CD14-positive monocyte (primary cell): ENCODE measurements around the gene TMCC1. TPM values are rescaled to one million over a fixed set of nuclear protein-coding genes. Genes with fewer than 3 reads are reported as not detected.
A peak's percentile ranks its signal among the peaks of the same experiment; 100 is the strongest.

ENCODE experiments used
- DNase-seq, 3 donors: peaks; one replicate each; pipeline ENCODE4 v3.0.0-alpha.2; 2011 to 2022
- H2AFZ ChIP-seq: 2 replicates; pipeline ENCODE4 v1.6.0; 2012; ENCODE audit warnings: mild to moderate bottlenecking, low read depth, low read length, inconsistent platforms; ENCODE audit not compliant: insufficient read depth, poor library complexity, severe bottlenecking
- H3K27ac ChIP-seq, 2 donors: 1 replicate in 1 of 2; 2 replicates in 1 of 2; pipeline ENCODE4 v1.5.1; 2012 to 2013; ENCODE audit warnings: low read length in 2 of 2, control low read depth in 1 of 2, inconsistent platforms in 1 of 2, low read depth in 1 of 2, mild to moderate bottlenecking in 1 of 2
- H3K27me3 ChIP-seq, 2 donors: one replicate each; pipeline versions ENCODE4 v1.6.0 to v1.6.1; 2011 to 2013; ENCODE audit warnings: low read length in 2 of 2; ENCODE audit not compliant: control insufficient read depth in 2 of 2, insufficient read depth in 2 of 2
- H3K36me3 ChIP-seq, 2 donors: replicated peaks in 1 of 2; 1 replicate in 1 of 2; 2 replicates in 1 of 2; pipeline versions ENCODE4 v1.5.1 to v1.6.1; 2012 to 2013; ENCODE audit warnings: low read length in 2 of 2, control low read depth in 1 of 2, inconsistent platforms in 1 of 2, mild to moderate bottlenecking in 1 of 2; ENCODE audit not compliant: insufficient read depth in 2 of 2, control insufficient read depth in 1 of 2
- H3K4me1 ChIP-seq, 2 donors: 1 replicate in 1 of 2; 2 replicates in 1 of 2; pipeline versions ENCODE4 v1.5.1 to v1.6.1; 2012 to 2013; ENCODE audit warnings: low read length in 2 of 2, control low read depth in 1 of 2, inconsistent platforms in 1 of 2, mild to moderate bottlenecking in 1 of 2, moderate library complexity in 1 of 2; ENCODE audit not compliant: insufficient read depth in 2 of 2, control insufficient read depth in 1 of 2
- H3K4me2 ChIP-seq: replicated peaks from 2 replicates; pipeline ENCODE3; 2012; ENCODE audit warnings: low read length, moderate library complexity, mild to moderate bottlenecking; ENCODE audit not compliant: poor library complexity, severe bottlenecking; ENCODE audit errors: extremely low read depth
- H3K4me3 ChIP-seq, 3 experiments: fragments of 200-600 bp in 1 of 3; sonication (generic) in 1 of 3; replicated peaks in 1 of 3; 1 replicate in 2 of 3; 2 replicates in 1 of 3; pipeline ENCODE4 v1.5.1; 2011 to 2013; ENCODE audit warnings: low read length in 3 of 3, mild to moderate bottlenecking in 3 of 3, control low read depth in 2 of 3, low read depth in 2 of 3, inconsistent platforms in 1 of 3, moderate library complexity in 1 of 3
- H3K79me2 ChIP-seq: 2 replicates; pipeline ENCODE4 v1.6.0; 2012; ENCODE audit warnings: mild to moderate bottlenecking, control low read depth, inconsistent platforms, low read length, moderate library complexity; ENCODE audit not compliant: insufficient read depth
- H3K9ac ChIP-seq: 2 replicates; pipeline ENCODE4 v1.6.0; 2017; ENCODE audit warnings: low read length, mild to moderate bottlenecking; ENCODE audit not compliant: insufficient read depth, poor library complexity, severe bottlenecking
- H3K9me3 ChIP-seq, 2 donors: replicated peaks in 1 of 2; 1 replicate in 1 of 2; 2 replicates in 1 of 2; pipeline versions ENCODE4 v1.5.1 to v1.6.1; 2012 to 2013; ENCODE audit warnings: low read length in 2 of 2, control low read depth in 1 of 2; ENCODE audit not compliant: control insufficient read depth in 1 of 2, insufficient read depth in 1 of 2
- H4K20me1 ChIP-seq: 2 replicates; pipeline ENCODE4 v1.6.0; 2012; ENCODE audit warnings: mild to moderate bottlenecking, low read length, control low read depth, moderate library complexity; ENCODE audit not compliant: insufficient read depth
- H3K27ac Mint-ChIP-seq, 7 donors: one replicate each; pipeline ENCODE4 v1.8.0; 2020; ENCODE audit warnings: mild to moderate bottlenecking in 7 of 7, mixed read lengths in 7 of 7, moderate library complexity in 6 of 7, inconsistent platforms in 2 of 7
- H3K27me3 Mint-ChIP-seq, 3 donors: one replicate each; pipeline ENCODE4 v1.8.0; 2021 to 2022; ENCODE audit warnings: low read depth in 3 of 3, mild to moderate bottlenecking in 3 of 3, mixed read lengths in 3 of 3, moderate library complexity in 3 of 3, inconsistent platforms in 1 of 3
- H3K36me3 Mint-ChIP-seq, 2 donors: one replicate each; pipeline ENCODE4 v1.8.0; 2020; ENCODE audit warnings: mixed read lengths in 2 of 2, inconsistent platforms in 1 of 2, mild to moderate bottlenecking in 1 of 2
- H3K4me1 Mint-ChIP-seq: one replicate; pipeline ENCODE4 v1.8.0; 2020; ENCODE audit warnings: mild to moderate bottlenecking, mixed read lengths
- H3K4me3 Mint-ChIP-seq, 2 donors: one replicate each; pipeline ENCODE4 v1.8.0; 2020; ENCODE audit warnings: mild to moderate bottlenecking in 2 of 2, mixed read lengths in 2 of 2, moderate library complexity in 1 of 2
- H3K9me3 Mint-ChIP-seq, 7 donors: one replicate each; pipeline ENCODE4 v1.8.0; 2020 to 2022; ENCODE audit warnings: mixed read lengths in 7 of 7, mild to moderate bottlenecking in 6 of 7, moderate library complexity in 6 of 7, inconsistent platforms in 2 of 7
- WGBS: methylation state at CpG from one replicate; pipeline ENCODE4 v1.1.5; 2013; ENCODE audit warnings: missing lambda C conversion rate; ENCODE audit not compliant: insufficient coverage; 5-methylcytosine and 5-hydroxymethylcytosine counted together
- intact Hi-C, 2 donors: fragments of 100-400 bp; cut with micrococcal nuclease; formaldehyde crosslinking; loops; one replicate each; pipeline versions ENCODE4 v1.15.0 to v1.15.1; 2023
- polyA plus RNA-seq, 3 donors: library from polyadenylated mRNA; depleted of rRNA in 1 of 3; unstranded in 2 of 3; stranded (reverse) in 1 of 3; fragments of 300-500 nt in 2 of 3; fragments of >200 nt in 1 of 3; fragmentation: Illumina TruSeq in 2 of 3; gene quantifications; 1 replicate in 2 of 3; 2 replicates in 1 of 3; pipeline ENCODE4 v1.2.3, GENCODE V29; 2012 to 2021
- TF ChIP-seq, protein P1 (sequence below): fragments of 200-600 bp; IDR thresholded peaks from one replicate; pipeline ENCODE4 v1.8.0; 2022; ENCODE audit warnings: antibody characterized with exemption, mild to moderate bottlenecking

The TMCC1 gene
- polyA plus RNA-seq, 3 donors, result 5.0 to 10.2 (median 5.0) TPM

DNA sequence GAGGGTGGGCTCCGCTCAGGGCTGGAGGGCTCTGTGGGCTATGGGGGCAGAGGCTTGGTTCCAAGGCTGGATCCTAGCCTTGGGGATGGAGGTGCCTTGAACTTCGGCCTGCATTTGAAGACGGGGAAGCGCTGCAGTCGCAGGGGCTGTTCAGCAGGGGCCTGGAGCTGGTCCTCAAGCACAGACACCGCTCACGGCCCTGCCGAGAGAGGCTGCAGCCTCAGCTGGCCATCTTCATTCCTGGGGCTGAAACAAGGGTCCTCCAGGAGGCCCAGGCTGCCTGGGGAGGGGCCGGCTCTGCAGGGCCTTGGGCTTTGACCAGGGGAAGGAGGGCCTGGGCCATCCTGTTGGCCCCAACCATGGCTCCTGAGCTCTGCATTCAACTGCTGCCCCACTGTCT is 261.5 kb downstream of the TMCC1 start:
- peaks cover 21% of the 10 kb centered on the region in 2 donors for H3K4me1 ChIP-seq
- DNase-seq, result no peak
- Mint-ChIP-seq H3K27ac (no peak overlapping the region), H3K27me3 (peaks cover 0 to 4% (median 0%) of the 10 kb centered on the region in 3 donors), H3K36me3 (no peaks in the 10 kb centered on the region), H3K4me3 (no peak overlapping the region), H3K4me1 (peaks cover 19% of the 10 kb centered on the region), H3K9me3 (no peaks in the 10 kb centered on the region)
- no peak overlapping the region for H2AFZ ChIP-seq
- no peak overlapping the region for H3K4me3 ChIP-seq
- H3K79me2 ChIP-seq, result no peaks in the 10 kb centered on the region
- H4K20me1 ChIP-seq, result no peaks in the 10 kb centered on the region
- H3K27ac ChIP-seq, result no peak overlapping the region
- H3K27me3 ChIP-seq, result no peaks in the 10 kb centered on the region
- H3K9me3 ChIP-seq, result no peaks in the 10 kb centered on the region
- WGBS, result 96% methylated on average over 9 of the region's 9 CpGs
- TF ChIP-seq, protein P1, sequence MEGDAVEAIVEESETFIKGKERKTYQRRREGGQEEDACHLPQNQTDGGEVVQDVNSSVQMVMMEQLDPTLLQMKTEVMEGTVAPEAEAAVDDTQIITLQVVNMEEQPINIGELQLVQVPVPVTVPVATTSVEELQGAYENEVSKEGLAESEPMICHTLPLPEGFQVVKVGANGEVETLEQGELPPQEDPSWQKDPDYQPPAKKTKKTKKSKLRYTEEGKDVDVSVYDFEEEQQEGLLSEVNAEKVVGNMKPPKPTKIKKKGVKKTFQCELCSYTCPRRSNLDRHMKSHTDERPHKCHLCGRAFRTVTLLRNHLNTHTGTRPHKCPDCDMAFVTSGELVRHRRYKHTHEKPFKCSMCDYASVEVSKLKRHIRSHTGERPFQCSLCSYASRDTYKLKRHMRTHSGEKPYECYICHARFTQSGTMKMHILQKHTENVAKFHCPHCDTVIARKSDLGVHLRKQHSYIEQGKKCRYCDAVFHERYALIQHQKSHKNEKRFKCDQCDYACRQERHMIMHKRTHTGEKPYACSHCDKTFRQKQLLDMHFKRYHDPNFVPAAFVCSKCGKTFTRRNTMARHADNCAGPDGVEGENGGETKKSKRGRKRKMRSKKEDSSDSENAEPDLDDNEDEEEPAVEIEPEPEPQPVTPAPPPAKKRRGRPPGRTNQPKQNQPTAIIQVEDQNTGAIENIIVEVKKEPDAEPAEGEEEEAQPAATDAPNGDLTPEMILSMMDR, result no peak
- no peaks in the 10 kb centered on the region for H3K36me3 ChIP-seq
- intact Hi-C loops, result no loop called here
- H3K4me2 ChIP-seq, result no peak overlapping the region
- H3K9ac ChIP-seq, result no peak overlapping the region

DNA sequence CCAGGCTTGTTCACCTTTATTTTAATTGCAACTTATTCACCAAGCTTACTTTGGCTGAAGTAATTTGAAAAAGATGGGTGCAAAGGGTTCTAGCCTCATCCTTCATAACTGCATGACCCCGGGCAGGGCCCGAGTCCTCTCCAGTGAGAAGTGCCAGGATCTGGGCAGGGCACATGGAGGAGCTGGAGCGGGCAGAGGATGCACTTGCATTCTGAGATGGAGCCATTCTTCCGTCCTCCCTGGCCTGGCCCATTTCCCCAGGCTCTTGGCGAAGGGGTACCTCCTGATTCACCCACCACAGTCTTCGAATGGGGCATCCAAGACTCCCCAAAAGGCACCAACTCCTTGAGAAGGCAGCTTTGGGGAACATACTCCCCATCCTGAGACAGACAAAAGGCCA is 264.5 kb downstream of the TMCC1 start:
- no peaks in the 10 kb centered on the region for H3K79me2 ChIP-seq
- H2AFZ ChIP-seq, result no peak overlapping the region
- 97% methylated on average over 3 of the region's 6 CpGs for WGBS
- no peaks in the 10 kb centered on the region for H3K27me3 ChIP-seq
- H3K4me1 ChIP-seq, result peaks cover 48 to 52% of the 10 kb centered on the region in 2 donors
- peak overlapping the region in 1 of 2 donors; percentile 41 for H3K4me3 Mint-ChIP-seq
- no peaks in the 10 kb centered on the region for H3K9me3 Mint-ChIP-seq
- no peak for DNase-seq
- intact Hi-C loops, result loop anchor here (2.0 to 10.0 kb wide), 7 partner anchors 37 to 483 kb away; no protein-coding TSS in a partner anchor
- no peak overlapping the region for H3K9ac ChIP-seq
- H3K4me2 ChIP-seq, result no peak overlapping the region
- peaks cover 0 to 4% (median 0%) of the 10 kb centered on the region in 3 donors for H3K27me3 Mint-ChIP-seq
- no peaks in the 10 kb centered on the region for H3K9me3 ChIP-seq
- no peak overlapping the region for H3K4me3 ChIP-seq
- H4K20me1 ChIP-seq, result no peaks in the 10 kb centered on the region
- H3K27ac Mint-ChIP-seq, result peak overlapping the region in 4 of 7 donors; percentile 50 to 98 (median 74)
- TF ChIP-seq, protein P1, result no peak
- no peak overlapping the region for H3K27ac ChIP-seq
- H3K4me1 Mint-ChIP-seq, result peaks cover 45% of the 10 kb centered on the region
- H3K36me3 Mint-ChIP-seq, result no peaks in the 10 kb centered on the region
- no peaks in the 10 kb centered on the region for H3K36me3 ChIP-seq
